GM21381 (cell line): ENCODE measurements around the gene CTNNBIP1.
"Not testable (repeated sequence)": the region's sequence is repeated elsewhere in the genome, so short reads cannot be mapped to it uniquely, and the experiment has no call there.

Experiments used
- ATAC-seq: cut with Tn5 transposase; IDR thresholded peaks from one replicate; pipeline ENCODE4 v1.9.1; 2021; ENCODE audit warnings: mild to moderate bottlenecking, moderate library complexity; ENCODE audit not compliant: unreplicated experiment

CTNNBIP1 gene

GRCh38 chr1:9811239-9811966, 98.7 kb downstream of the CTNNBIP1 start:
- ATAC-seq = no peak

DNA sequence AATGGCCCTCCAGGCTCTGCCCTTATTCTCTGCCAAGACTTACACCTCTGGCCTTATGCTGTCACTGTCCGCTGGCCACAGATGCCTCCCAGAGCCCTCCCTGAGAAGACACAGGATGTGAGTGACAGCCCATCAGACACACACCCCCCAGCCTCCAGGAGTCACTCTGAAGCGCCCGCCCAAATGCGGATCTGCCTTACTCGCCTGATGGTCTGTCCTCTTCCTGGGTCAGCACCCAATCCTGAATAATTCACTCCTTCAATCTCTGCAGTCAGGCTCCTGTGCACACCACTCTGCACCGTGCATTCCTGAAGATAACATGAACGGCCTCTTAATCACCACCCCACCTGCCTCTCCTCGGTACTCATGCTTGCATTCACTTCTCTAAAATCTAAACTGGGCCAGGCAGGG, 101.0 kb downstream of the CTNNBIP1 start:
- ATAC-seq = no peak

DNA sequence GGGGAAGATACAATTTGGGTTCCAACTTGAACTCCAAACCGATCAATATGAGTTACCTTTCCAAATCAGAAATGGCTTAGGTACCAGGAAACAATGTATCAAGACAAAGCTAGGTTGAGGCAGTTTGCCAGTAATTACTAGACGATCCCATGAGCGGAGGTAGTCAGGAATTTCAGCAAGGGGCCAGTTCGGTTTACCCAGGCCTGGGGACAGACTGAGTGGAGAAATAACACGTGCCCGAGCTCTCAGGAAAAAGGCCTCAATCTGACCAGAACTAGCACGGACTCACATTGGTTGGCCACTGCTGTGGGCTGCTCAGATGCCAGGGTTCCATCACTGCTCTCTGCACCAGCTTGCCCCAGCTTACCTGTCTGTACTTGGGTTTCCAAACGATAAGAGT, 101.6 kb downstream of the CTNNBIP1 start:
- ATAC-seq = no peak

DNA sequence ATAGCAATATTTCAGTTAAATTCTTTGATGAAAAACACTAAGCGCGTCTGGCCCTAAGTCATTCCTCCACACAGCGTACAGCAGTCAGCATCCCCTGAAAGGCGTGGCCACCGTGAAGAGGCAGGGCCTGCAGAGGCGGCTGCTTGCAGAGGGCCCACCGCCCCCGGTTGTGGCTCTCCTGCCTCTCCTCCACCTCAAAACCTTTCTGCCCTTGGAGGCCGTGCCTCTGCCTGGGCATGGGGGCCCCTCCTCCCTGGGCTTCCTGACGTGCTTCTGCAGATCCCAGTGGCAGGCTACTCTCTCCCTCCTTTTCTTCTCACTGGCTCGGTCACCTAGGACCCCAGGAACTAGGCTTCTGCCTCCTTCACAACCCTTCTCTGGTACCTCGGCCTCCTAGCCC, 102.5 kb downstream of the CTNNBIP1 start:
- ATAC-seq = no peak

- ATAC-seq = not testable (repeated sequence)
Observed at GRCh38 chr1:9805972-9806371, 104.1 kb downstream of the CTNNBIP1 start.

GRCh38 chr1:9805006-9805508, 105.0 kb downstream of the CTNNBIP1 start:
- no peak for ATAC-seq

- ATAC-seq = not testable (repeated sequence)
Observed at GRCh38 chr1:9803003-9803918, 106.8 kb downstream of the CTNNBIP1 start.

GRCh38 chr1:9801909-9802308, 108.2 kb downstream of the CTNNBIP1 start:
- no peak for ATAC-seq
